Measurements from ENCODE around the gene NAALADL2.

DNA sequence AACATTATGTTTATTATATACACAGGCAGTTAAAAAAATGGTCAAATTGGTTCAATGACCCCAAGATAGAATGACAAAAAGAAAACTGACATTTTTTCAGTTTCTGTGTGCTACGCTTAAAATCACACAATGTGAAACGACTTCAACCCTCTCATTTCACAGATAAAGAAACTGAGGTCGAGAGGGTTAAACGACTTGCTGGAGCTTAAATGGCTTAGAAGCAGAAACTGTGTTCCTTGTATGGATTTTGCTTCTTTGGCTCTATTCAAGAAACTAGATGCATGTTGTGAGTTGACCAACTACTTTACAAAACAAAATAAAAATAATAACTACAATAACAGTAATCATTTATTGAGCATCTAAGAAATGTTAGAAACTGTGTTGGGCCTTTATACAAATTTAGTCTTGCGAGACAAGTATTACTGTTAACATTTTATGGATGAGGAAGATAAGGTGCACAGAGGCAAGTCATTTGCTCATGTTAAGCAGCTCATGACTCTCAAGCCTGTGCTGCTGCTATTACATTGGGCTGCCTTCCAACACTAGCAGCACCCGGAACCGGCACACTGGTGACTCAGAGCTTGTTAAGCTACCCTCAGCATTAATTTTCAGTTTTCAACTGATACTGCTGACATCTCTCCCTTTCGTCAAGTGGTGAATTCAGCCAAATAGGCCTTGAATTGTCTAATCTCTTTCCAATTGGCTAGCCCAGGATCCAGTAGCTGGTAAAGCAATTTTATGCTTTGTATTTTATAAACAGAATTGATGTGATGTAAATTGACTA lies 487.6 kb downstream of the NAALADL2 start:
- TF ChIP-seq, protein P1, sequence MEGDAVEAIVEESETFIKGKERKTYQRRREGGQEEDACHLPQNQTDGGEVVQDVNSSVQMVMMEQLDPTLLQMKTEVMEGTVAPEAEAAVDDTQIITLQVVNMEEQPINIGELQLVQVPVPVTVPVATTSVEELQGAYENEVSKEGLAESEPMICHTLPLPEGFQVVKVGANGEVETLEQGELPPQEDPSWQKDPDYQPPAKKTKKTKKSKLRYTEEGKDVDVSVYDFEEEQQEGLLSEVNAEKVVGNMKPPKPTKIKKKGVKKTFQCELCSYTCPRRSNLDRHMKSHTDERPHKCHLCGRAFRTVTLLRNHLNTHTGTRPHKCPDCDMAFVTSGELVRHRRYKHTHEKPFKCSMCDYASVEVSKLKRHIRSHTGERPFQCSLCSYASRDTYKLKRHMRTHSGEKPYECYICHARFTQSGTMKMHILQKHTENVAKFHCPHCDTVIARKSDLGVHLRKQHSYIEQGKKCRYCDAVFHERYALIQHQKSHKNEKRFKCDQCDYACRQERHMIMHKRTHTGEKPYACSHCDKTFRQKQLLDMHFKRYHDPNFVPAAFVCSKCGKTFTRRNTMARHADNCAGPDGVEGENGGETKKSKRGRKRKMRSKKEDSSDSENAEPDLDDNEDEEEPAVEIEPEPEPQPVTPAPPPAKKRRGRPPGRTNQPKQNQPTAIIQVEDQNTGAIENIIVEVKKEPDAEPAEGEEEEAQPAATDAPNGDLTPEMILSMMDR (IDR thresholded peaks at IDR 0.05; ENCODE audit: borderline replicate concordance, extremely low read depth, low read length, poor library complexity, severe bottlenecking) = no peak
- TF ChIP-seq EZH2 (IDR thresholded peaks at IDR 0.05; ENCODE audit: borderline replicate concordance, low read depth, low read length, severe bottlenecking) = no peak

Data from DND-41 (cell line).